ENCODE data around the gene RPL27. TPM values are rescaled to one million over a fixed set of nuclear protein-coding genes. Genes with fewer than 3 reads are reported as not detected.

The RPL27 gene
- total and polyA plus RNA-seq, 2 of the 8 experiments (the other 6 are each of a cell fraction or from before 2014, with no cell fraction given): 1,415 to 3,779 TPM

GRCh38 chr17:42985225-42985624 lies 13.0 kb upstream of the RPL27 start (continued):
- TF ChIP-seq, protein P1, sequence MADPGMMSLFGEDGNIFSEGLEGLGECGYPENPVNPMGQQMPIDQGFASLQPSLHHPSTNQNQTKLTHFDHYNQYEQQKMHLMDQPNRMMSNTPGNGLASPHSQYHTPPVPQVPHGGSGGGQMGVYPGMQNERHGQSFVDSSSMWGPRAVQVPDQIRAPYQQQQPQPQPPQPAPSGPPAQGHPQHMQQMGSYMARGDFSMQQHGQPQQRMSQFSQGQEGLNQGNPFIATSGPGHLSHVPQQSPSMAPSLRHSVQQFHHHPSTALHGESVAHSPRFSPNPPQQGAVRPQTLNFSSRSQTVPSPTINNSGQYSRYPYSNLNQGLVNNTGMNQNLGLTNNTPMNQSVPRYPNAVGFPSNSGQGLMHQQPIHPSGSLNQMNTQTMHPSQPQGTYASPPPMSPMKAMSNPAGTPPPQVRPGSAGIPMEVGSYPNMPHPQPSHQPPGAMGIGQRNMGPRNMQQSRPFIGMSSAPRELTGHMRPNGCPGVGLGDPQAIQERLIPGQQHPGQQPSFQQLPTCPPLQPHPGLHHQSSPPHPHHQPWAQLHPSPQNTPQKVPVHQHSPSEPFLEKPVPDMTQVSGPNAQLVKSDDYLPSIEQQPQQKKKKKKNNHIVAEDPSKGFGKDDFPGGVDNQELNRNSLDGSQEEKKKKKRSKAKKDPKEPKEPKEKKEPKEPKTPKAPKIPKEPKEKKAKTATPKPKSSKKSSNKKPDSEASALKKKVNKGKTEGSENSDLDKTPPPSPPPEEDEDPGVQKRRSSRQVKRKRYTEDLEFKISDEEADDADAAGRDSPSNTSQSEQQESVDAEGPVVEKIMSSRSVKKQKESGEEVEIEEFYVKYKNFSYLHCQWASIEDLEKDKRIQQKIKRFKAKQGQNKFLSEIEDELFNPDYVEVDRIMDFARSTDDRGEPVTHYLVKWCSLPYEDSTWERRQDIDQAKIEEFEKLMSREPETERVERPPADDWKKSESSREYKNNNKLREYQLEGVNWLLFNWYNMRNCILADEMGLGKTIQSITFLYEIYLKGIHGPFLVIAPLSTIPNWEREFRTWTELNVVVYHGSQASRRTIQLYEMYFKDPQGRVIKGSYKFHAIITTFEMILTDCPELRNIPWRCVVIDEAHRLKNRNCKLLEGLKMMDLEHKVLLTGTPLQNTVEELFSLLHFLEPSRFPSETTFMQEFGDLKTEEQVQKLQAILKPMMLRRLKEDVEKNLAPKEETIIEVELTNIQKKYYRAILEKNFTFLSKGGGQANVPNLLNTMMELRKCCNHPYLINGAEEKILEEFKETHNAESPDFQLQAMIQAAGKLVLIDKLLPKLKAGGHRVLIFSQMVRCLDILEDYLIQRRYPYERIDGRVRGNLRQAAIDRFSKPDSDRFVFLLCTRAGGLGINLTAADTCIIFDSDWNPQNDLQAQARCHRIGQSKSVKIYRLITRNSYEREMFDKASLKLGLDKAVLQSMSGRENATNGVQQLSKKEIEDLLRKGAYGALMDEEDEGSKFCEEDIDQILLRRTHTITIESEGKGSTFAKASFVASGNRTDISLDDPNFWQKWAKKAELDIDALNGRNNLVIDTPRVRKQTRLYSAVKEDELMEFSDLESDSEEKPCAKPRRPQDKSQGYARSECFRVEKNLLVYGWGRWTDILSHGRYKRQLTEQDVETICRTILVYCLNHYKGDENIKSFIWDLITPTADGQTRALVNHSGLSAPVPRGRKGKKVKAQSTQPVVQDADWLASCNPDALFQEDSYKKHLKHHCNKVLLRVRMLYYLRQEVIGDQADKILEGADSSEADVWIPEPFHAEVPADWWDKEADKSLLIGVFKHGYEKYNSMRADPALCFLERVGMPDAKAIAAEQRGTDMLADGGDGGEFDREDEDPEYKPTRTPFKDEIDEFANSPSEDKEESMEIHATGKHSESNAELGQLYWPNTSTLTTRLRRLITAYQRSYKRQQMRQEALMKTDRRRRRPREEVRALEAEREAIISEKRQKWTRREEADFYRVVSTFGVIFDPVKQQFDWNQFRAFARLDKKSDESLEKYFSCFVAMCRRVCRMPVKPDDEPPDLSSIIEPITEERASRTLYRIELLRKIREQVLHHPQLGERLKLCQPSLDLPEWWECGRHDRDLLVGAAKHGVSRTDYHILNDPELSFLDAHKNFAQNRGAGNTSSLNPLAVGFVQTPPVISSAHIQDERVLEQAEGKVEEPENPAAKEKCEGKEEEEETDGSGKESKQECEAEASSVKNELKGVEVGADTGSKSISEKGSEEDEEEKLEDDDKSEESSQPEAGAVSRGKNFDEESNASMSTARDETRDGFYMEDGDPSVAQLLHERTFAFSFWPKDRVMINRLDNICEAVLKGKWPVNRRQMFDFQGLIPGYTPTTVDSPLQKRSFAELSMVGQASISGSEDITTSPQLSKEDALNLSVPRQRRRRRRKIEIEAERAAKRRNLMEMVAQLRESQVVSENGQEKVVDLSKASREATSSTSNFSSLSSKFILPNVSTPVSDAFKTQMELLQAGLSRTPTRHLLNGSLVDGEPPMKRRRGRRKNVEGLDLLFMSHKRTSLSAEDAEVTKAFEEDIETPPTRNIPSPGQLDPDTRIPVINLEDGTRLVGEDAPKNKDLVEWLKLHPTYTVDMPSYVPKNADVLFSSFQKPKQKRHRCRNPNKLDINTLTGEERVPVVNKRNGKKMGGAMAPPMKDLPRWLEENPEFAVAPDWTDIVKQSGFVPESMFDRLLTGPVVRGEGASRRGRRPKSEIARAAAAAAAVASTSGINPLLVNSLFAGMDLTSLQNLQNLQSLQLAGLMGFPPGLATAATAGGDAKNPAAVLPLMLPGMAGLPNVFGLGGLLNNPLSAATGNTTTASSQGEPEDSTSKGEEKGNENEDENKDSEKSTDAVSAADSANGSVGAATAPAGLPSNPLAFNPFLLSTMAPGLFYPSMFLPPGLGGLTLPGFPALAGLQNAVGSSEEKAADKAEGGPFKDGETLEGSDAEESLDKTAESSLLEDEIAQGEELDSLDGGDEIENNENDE (IDR thresholded peaks at IDR 0.05; ENCODE audit: insufficient replicate concordance, low read length): no peak
- TF ChIP-seq TAF7 (optimal IDR thresholded peaks at IDR 0.05; ENCODE audit: borderline replicate concordance, low read depth, low read length) (no peak), KDM4A (IDR thresholded peaks at IDR 0.05; ENCODE audit: low read depth, low read length, severe bottlenecking) (no peak), PHF8 (conservative IDR thresholded peaks at IDR 0.05; ENCODE audit: low read depth, low read length) (no peak)

Data from H1 (cell line).